ENCODE measurements around the gene TMEM154. TPM values are rescaled to one million over a fixed set of nuclear protein-coding genes. Genes with fewer than 3 reads are reported as not detected.

TMEM154 gene
- total and polyA plus RNA-seq, 10 of the 15 experiments (the other 5 are each of a cell fraction or from before 2014, with no cell fraction given) = 5.1 to 41.4 (median 18.2) TPM

DNA sequence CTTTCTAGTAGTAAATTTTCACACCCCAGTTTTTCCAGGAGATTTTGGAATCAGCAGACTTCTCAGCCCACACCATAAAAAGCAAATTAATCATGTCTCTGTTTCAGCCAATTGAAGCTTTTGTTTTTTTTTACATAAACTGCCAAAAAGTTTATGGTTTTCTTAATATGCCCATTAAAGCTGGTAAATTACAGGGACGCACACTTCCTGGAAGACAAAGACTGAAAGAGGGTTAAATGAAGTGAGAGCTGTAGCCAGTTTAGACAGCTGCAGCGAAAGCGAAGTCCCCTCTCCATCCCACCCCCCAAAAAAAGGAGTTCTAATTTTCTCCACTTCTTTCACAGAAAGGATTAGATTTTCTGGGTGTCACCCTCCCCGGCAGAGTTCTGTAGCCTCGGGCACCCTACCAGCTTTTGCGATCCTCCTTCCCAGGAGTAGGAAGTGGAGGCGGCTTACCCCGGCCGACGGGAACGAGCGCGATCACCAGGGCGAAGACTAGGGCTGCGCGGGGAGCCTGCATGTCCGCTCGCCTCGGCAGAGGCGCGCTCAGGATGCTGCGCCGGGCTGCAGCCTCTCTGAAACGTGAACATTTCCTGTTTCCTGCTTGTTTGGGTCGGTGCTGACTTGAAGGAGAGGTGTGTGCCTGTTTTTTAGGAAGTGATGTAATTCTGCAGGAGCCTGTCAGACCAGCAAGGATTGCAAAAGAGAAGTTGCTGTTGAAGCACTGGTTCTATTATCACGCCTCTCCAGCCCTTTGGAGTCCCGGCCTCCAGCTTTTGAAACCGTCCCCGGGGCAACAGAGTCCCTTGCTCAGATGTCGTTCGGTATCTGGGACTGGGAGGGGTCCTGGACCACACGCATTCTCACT lies at the start of gene TMEM154 (continued):
- TF ChIP-seq BMI1 (IDR thresholded peaks at IDR 0.05; ENCODE audit: borderline replicate concordance) (no peak), ZNF274 (IDR thresholded peaks at IDR 0.05; ENCODE audit: insufficient read depth, insufficient read length) (no peak), FOXK2 (IDR thresholded peaks at IDR 0.05) (no peak), RCOR1 (conservative IDR thresholded peaks at IDR 0.05; ENCODE audit: low read depth, low read length) (no peak), POLR2A (IDR thresholded peaks at IDR 0.05; ENCODE audit: low read depth, low read length) (peak; percentile 95), ZNF384 (IDR thresholded peaks at IDR 0.05; ENCODE audit: borderline replicate concordance, low read depth, low read length) (no peak), ASH2L (IDR thresholded peaks at IDR 0.05; ENCODE audit: borderline replicate concordance, low read depth) (no peak), IKZF1 (conservative IDR thresholded peaks at IDR 0.05) (peak; percentile 73), NR2C2 (IDR thresholded peaks at IDR 0.05; ENCODE audit: borderline replicate concordance, control insufficient read depth, insufficient read length, low read depth) (no peak), GATAD2B (conservative IDR thresholded peaks at IDR 0.05; ENCODE audit: low read depth) (peak; percentile 53; the same call in 1 of the 2 replicates), SPI1 (IDR thresholded peaks at IDR 0.05; ENCODE audit: borderline replicate concordance, insufficient read depth, low read depth, low read length) (peak; percentile 72), TBL1XR1 (IDR thresholded peaks at IDR 0.05; ENCODE audit: low read depth, low read length) (0 out of 2 replicates have a peak, but pooled peaks have one; percentile 37), MYC (IDR thresholded peaks at IDR 0.05; ENCODE audit: insufficient read depth, insufficient read length, insufficient replicate concordance, low read length, severe bottlenecking) (no peak), JUND (IDR thresholded peaks at IDR 0.05; ENCODE audit: low read depth, low read length) (no peak), EED (IDR thresholded peaks at IDR 0.05; ENCODE audit: low read depth) (peak; percentile 61), EGR1 (IDR thresholded peaks at IDR 0.05; ENCODE audit: borderline replicate concordance in 1 of 2, low read depth in 2 of 2, low read length in 2 of 2) (peak in 1 of 2 experiments; percentile 53; a peak in 1 of 3 replicates), IRF4 (IDR thresholded peaks at IDR 0.05; ENCODE audit: low read depth, low read length) (0 out of 2 replicates have a peak, but pooled peaks have one; percentile 31), MTA2 (IDR thresholded peaks at IDR 0.05; ENCODE audit: low read depth) (peak; percentile 29; the same call in 1 of the 2 replicates), CHD1 (IDR thresholded peaks at IDR 0.05; ENCODE audit: low read depth, low read length) (no peak), SREBF2 (IDR thresholded peaks at IDR 0.05; ENCODE audit: low read length) (no peak), TCF7 (IDR thresholded peaks at IDR 0.05; ENCODE audit: borderline replicate concordance) (no peak), MYB (IDR thresholded peaks at IDR 0.05; ENCODE audit: borderline replicate concordance, low read depth, low read length) (no peak), MTA3 (IDR thresholded peaks at IDR 0.05; ENCODE audit: borderline replicate concordance, low read length) (peak; percentile 14; the same call in 1 of the 2 replicates), RB1 (IDR thresholded peaks at IDR 0.05; ENCODE audit: borderline replicate concordance) (peak; percentile 43; the same call in 1 of the 2 replicates), ZZZ3 (IDR thresholded peaks at IDR 0.05; ENCODE audit: control insufficient read depth, insufficient read length, low read depth) (no peak)
- TF ChIP-seq, protein P1, sequence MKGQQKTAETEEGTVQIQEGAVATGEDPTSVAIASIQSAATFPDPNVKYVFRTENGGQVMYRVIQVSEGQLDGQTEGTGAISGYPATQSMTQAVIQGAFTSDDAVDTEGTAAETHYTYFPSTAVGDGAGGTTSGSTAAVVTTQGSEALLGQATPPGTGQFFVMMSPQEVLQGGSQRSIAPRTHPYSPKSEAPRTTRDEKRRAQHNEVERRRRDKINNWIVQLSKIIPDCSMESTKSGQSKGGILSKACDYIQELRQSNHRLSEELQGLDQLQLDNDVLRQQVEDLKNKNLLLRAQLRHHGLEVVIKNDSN (IDR thresholded peaks at IDR 0.05; ENCODE audit: borderline replicate concordance, extremely low read length, insufficient read depth, low read depth, low read length) = no peak
- TF ChIP-seq, protein P2, sequence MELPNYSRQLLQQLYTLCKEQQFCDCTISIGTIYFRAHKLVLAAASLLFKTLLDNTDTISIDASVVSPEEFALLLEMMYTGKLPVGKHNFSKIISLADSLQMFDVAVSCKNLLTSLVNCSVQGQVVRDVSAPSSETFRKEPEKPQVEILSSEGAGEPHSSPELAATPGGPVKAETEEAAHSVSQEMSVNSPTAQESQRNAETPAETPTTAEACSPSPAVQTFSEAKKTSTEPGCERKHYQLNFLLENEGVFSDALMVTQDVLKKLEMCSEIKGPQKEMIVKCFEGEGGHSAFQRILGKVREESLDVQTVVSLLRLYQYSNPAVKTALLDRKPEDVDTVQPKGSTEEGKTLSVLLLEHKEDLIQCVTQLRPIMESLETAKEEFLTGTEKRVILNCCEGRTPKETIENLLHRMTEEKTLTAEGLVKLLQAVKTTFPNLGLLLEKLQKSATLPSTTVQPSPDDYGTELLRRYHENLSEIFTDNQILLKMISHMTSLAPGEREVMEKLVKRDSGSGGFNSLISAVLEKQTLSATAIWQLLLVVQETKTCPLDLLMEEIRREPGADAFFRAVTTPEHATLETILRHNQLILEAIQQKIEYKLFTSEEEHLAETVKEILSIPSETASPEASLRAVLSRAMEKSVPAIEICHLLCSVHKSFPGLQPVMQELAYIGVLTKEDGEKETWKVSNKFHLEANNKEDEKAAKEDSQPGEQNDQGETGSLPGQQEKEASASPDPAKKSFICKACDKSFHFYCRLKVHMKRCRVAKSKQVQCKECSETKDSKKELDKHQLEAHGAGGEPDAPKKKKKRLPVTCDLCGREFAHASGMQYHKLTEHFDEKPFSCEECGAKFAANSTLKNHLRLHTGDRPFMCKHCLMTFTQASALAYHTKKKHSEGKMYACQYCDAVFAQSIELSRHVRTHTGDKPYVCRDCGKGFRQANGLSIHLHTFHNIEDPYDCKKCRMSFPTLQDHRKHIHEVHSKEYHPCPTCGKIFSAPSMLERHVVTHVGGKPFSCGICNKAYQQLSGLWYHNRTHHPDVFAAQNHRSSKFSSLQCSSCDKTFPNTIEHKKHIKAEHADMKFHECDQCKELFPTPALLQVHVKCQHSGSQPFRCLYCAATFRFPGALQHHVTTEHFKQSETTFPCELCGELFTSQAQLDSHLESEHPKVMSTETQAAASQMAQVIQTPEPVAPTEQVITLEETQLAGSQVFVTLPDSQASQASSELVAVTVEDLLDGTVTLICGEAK (IDR thresholded peaks at IDR 0.05; ENCODE audit: borderline replicate concordance) = peak; percentile 38; the same call in 1 of the 2 replicates
